ENCODE results near the gene GLIPR1.
"Not testable (repeated sequence)": the region's sequence is repeated elsewhere in the genome, so short reads cannot be mapped to it uniquely, and the experiment has no call there.

Gene GLIPR1

DNA sequence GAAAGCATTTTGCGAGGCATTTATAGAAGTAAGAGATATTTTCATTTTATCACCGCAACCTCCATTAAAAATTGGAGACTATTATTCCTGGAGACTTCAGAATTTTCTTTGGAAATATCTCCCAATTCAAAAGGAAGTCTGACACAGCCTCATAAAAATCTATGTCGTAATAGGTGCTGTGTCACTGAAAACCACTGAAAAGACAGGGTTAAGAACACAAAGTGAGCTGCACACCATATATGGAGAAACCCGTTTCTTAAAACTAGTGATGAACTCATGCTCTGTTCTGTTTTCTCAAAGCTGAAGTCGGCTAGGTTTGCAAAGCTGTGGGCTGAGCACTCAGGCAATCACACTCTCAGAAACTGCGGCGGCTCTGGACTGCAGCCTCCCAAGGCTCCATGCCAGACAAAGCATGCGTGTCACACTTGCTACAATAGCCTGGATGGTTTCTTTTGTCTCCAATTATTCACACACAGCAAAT, at the start of gene GLIPR1:
Gene GLIPR1, plus strand, starts transcription at position 287 of the 481 bp plus-strand sequence. Its CDS starts 126 bp downstream, at position 413.
- DNase-seq (ENCODE audit: low spot score), result no peak

DNA sequence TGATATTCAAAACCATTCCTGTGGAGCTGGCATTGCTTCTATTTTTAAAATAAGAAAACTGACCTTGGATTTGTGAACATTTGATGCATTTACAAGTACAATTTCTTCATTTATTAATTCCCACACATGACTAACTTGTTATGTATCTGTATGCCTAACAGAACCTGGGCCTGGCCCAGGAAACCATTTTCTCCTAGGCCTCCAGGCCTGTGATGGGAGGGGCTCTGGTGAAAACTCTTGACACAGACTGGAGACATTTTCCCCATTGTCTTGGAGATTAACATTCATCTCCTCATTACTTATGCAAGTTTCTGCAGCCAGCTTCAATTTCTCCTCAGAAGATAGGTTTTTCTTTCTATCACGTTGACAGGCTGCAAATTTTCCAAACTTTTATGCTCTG, 47.6 kb upstream of the GLIPR1 start:
- DNase-seq (ENCODE audit: low spot score), result no peak

DNA sequence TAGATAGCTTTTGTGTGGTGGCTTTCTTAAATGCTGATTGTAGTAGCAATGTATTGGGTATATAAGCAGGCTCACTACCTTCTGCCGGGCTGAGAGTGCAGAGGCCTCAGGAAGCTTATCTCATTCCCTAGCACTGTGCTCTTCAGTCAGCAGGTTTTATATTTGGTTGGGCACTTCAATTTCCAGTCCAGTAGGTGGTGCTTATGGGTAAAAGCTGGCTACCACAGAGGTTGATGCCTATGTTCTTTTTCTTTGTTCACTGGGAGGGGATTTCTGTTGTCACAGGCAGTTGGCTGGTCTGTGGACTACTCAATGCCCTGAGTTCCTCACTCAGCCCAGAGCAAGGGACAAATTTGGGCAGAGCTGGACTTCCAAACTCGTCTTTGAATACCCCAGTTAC, 43.0 kb upstream of the GLIPR1 start:
- DNase-seq (ENCODE audit: low spot score), result no peak

DNA sequence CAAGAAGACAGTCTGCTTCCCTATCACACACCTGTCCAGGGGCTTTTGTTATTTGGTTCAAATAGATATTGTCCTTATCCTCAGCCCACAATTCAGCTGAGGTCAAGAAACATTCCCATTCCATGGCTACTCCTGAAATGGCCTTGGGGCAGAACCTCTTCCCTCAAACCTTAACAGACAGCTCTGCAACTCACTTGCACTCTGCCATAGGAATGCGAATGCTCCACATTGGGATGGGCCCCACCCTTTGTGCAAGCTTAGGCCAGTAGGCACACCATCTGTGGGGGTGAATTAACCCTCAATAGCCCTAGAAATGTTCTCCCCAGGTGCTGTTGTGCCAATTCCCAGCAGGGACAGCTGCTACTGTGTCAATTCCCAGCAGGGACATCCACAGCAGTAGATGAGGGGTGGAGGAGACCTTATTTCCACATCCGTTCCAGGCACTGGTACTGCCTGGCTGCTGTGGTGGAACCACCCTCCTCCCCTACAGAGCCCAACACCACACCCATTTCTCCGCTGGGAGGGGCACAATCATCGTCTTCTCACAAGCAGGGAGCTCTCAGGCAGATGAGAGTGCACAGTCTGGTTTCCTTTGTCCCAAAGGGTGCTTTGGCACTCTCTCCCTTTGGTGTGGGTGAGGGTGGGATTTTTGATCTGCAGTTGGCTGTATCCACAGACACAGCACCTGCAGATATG, 42.3 kb upstream of the GLIPR1 start:
- no peak for DNase-seq (ENCODE audit: low spot score)

DNA sequence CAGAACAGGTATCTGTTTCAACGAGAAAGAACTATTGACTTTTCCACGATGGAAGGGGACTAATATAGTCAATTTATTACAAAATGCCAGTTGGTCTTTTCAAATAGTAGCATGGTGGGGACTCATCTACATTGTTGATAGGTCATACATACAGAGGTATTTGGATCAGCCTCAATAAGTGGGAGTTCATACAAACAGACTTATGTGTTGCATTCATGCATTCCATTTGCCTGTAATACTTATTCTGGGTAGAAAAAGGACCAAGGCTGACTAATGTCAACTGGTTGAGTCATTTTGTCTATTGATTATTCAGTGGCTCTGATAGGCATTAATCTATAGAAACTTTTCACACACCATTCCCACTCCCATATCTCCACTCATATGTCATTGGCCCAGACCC, 41.5 kb upstream of the GLIPR1 start:
- DNase-seq (ENCODE audit: low spot score), result no peak

DNA sequence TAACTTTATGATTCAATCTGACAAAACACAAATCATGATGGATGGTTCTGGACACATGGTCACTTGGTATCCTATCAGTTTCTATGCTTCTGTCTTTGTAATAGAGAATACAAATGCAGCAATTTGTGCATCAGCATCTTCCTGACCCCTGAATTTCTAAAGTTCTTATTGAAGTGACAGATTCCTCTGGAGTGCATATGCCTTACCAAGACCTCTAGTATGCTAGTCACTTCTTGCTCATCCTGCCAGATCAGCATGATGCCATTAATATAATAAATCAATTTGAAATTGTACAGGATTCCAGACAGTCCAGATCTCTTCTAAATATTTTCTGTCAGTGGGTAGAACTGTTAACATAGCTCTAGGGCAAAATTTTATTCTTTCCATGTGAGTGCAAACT, 40.6 kb upstream of the GLIPR1 start:
- no peak for DNase-seq (ENCODE audit: low spot score)

DNA sequence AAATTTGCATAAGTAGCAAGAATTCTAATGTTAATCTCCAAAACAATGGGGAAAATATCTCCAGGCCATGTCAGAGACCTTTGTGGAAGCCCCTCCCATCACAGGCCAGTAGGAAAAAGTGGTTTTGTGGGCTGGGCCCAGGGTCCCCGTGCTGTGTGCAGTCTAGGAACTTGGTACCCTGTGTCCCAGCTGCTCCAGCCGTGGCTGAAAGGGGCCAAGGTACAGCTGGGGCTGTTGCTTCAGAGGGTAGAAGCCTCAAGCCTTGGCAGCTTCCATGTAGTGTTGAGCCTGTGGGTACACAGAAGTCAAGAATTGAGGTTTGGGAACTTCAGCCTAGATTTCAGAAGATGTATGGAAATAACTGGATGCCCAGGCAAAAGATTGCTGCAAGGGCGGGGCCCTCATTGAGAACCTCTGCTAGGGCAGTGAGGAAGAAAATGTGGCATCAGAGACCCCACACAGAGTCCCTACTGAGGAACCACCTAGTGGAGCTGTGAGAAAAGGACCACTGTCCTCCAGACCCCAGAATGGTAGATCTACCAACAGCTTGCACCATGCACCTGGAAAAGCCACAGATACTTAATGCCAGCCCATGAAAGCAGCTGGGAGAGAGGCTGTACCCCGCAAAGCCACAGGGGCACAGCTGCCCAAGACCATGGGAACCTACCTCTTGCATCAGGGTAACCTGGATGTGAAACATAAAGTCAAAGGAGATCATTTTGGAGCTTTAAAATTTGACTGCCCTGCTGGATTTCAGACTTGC, 38.7 kb upstream of the GLIPR1 start:
- not testable (repeated sequence) for DNase-seq (ENCODE audit: low spot score)

DNA sequence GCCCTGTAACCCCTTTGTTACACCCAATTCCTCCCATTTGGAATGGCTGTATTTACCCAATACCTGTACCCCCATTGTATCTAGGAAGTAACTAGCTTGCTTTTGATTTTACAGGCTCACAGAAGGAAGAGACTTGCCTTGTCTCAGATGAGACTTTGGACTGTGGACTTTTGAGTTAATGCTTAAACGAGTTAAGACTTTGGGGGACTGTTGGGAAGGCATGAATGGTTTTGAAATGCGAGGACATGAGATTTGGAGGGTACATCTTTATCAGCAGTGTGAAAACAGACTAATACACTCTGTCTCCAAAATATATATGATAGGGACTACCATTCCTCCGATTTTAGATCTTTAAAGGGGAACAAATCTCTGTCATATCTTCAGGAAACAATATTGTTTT, 38.1 kb upstream of the GLIPR1 start:
- not testable (repeated sequence) for DNase-seq (ENCODE audit: low spot score)

DNA sequence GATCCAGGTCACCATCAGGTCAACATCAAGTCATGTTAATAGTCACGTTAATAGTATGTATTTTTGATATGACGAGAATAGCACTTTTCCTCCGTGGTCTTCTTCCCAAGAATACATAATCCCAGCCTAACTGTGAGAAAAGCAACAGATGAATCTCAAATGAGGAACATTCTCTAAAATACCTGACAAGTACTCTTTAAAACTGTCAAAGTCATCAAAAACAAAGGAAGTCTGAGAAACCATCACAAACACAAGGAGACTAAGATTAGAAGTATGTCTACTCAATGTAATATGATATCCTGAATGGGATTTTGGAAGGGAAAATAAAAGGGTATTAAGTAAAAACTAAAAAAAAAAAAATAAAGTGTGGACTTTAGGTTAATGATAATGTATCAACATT, 36.8 kb upstream of the GLIPR1 start:
- DNase-seq (ENCODE audit: low spot score), result no peak

DNA sequence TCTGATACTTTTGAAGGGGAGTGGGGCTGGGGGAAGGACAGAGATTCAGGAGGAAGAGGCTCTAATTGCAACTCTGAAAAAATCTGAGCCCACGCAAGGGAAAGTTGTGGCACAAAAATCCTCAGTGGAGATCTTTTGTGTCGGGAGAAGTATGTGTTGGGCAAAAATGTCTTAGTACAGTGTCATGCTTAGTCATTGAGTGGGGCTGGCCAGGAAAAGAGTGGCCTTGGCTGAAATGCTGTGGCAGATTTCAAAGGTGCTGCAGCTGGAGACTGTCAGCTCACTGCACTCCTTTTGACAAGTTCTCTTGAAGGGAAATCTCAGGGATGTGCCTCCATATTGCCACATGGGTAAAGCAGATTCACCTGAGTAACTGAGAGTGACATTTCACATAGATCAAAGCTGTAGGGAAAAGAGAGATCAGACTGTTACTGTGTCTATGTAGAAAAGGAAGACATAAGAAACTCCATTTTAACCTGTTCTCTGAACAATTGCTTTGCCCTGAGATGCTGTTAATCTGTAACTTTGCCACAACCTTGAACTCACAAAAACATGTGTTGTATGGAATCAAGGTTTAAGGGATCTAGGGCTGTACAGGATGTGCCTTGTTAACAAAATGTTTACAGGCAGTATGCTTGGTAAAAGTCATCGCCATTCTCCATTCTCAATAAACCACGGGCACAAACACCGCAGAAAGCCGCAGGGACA, 36.0 kb upstream of the GLIPR1 start:
- no peak for DNase-seq (ENCODE audit: low spot score)

DNA sequence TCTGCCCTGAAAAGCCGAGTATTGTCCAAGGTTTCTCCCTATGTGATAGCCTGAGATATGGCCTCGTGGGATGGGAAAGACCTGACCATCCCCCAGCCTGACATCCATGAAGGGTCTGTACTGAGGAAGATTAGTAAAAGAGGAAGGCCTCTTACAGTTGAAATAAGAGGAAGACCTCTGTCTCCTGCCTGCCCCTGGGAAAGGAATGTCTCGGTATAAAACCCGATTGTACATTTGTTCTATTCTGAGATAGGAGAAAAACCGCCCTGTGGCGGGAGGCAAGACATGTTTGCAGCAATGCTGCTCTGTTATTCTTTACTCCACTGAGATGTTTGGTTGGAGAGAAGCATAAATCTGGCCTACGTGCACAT, 35.4 kb upstream of the GLIPR1 start:
- DNase-seq (ENCODE audit: low spot score), result not testable (repeated sequence)

DNA sequence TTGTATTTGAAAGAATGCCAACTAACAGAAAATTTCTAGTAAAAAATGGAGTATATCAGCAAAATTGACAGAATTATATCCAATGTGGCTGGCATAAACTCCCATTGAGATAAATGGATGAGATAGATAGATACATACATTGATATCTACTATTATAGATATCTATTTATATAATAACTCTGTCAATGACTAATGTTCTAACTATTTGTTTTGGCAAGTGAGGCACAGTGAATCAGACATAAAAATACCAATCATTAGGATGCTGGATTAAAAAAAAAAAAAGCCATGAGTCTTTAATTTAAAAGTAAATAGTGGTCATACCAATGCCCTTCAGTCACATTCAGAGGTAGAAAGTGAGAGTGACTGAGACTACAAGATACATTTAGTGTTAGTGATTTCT, 33.7 kb upstream of the GLIPR1 start:
- no peak for DNase-seq (ENCODE audit: low spot score)

DNA sequence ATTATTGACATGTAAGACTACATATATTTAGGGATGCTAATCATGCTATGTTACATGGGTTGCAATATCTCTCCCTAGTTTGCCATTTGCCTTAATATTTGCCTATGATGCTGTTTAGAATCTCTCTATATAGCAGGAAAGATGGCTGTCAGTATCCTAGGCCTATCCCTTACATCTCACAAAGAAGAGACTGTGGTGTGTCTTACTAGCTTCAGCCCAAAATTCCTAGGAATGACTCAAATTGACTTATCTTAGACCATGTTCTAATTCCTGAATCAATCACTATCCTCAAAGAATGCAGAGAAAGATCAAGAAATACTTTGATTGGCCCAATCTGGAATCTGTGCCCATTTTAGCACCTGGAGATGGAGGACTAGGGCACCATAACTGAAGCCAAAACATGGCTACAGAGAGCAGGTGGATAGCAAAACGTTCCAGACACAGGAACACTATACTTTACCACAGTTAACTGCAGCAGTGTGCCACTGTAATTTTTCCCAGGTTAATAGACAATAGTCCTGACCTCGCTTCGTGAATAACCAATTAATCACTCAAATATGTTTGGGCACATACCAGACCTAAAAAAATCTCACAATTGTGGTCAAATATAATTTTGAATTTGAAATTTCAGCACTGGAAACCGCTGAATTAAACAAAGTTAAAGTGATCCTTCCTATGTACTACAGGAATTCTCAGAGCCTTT, 32.7 kb upstream of the GLIPR1 start:
- no peak for DNase-seq (ENCODE audit: low spot score)

DNA sequence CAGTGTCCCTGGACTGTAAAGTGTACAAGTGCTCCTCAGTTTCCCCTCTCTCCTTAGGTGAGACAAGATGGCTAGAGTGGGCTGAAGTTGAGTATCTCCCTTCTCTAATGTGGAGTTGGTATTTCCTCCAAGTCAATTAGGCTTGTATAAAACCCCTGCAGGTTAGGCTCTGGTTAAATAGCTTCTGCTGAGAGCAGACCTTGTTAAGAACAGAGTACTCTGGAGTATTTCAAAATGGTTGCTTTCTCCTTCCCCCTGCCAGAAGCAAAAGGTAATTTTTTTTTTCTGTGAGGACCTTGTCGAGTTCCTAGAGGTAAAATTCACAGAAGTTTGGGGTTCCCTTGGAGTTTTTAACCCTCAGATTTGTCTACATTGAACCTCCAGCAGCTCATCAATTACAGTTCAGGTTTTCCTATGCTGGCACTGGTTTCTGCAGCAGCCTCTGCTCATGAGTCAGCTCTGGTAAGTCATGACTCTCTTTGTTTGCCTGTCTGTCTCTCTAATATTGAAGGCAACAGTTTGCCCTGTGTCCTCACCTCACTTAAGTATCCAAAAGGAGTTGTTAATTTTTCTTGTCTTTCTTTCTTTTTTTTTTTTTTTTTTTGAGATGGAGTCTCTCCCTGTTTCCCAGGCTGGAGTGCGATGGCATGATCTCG, 27.8 kb upstream of the GLIPR1 start:
- no peak for DNase-seq (ENCODE audit: low spot score)

DNA sequence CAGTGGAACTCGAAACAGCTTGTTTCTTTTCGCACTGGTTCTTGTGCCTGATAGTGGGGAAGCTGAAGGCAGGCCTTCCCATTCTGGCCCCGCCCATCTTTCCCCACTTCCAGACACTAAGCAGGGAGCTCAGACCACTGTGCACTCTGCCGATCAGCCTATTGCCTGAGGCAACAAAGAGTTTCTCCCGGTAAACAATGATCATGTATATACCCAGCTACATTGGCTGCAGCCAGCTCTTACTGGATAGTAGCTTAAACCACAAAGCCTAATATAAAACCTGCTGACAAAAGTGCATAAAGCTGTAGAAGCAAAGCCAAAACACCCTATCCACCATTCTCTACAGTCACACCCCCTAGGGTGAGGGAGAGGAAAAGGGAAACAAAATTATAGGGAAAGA, 24.7 kb upstream of the GLIPR1 start:
- DNase-seq (ENCODE audit: low spot score), result no peak

DNA sequence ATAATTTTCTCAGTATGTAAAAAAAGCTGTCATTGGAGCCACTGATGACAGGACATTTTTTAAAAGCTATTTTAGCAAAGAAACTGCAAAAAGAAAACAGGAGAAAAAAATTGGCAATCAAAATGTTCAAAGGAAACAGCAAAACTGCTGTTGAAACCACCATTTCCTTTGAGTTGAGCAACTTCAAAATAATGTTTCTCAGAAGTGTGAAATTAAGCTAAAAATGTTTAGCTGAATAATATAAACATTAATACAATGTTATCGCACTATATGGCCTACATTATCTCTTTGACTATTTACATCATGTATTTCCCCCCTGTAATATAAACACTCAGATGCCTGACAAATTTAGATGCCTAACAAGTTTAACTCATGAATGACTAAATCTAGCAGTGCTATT, 23.4 kb upstream of the GLIPR1 start:
- DNase-seq (ENCODE audit: low spot score), result no peak

DNA sequence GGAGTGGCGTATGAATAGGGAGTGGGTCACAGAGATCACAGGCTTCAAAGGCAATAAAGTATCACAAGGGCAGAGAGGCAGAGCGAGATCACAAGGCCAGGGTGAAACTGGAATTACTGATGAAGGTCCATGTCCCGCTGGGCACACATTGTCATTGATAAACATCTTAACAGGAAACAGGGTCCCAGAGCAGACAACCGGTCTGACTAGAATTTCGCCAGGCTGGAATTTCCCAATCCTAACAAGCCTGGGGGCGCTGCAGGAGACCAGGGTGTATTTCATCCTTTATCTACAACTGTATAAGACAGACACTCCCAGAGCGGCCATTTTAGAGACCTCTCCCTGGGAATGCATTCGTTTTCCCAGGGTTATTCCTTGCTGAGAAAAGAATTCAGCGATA, 22.7 kb upstream of the GLIPR1 start:
- not testable (repeated sequence) for DNase-seq (ENCODE audit: low spot score)

DNA sequence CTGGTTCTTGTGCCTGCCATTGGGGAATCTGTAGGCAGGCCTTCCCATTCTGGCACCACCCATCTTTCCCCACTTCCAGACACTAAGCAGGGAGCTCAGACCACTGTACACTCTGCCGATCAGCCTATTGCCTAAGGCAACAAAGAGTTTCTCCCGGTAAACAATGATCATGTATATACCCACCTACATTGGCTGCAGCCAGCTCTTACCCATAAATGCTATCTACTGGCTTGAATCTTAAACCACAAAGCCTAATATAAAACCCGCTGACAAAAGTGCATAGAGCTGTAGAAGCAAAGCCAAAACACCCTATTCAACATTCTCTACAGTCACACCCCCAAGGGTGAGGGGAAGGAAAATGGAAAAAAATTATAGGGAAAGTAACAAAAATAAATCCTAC, 20.8 kb upstream of the GLIPR1 start:
- no peak for DNase-seq (ENCODE audit: low spot score)

DNA sequence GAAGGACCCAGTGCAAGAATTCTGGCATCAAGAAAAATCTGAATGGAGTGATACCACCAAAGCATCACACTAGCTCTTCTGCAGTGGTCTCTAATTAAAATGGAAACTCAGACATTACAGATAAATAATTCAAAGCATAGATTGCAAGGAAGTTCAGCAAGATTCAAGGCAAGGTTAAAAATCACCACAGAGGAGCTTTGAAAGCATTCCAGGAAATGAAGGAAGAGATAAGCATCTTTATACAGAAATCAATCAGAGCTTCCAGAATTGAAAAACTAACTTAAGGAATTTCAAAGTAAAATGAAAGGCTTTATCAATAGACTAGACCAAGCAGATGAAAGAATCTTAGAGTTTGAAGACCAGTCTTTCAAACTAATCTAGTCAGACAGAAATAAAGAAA, 20.4 kb upstream of the GLIPR1 start:
- DNase-seq (ENCODE audit: low spot score), result no peak

DNA sequence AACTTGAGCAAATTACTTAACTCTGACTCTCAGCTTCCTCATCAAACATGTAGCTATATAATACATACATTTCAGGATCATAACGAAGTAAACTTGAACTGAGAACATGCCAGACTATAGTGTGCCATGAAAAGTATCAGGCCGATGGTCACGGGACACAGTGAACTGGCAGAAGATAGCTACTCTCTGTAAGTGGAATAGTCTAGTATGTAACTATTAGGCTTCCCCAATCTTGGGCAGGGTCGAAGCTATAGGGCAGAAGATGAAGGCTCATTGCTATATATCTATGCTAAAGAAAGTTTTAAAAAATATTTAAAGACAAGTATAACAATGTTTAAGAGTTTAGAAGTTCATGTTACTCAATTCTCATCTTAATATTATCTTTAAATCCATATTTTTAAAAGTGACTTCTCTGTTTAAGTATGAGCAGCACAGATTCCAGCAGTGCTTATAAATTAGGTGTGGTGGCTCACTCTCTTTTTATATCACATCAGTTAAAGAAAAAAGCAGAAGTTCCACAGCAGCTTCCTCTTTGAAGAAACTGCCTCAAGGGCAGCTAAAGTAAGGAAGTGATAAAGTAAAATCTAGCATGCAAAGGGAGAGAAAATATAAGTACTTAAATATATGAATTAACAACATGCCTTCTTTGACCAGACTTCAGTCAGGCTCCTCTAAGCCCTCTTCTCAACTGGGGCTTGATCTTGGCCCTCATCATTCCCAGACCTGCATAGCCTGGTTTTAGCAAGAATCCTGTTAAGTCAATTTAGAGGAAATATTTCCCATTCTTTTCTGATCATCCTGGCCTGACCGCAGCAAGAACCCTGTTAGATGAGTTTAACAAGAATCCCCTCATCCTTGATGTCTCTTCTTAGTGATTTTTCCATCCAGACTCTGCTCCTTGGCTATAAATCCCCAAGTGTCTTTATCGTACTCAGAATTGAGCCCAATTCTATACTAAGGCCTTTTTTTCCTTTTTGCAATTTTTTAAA, 8.4 kb upstream of the GLIPR1 start:
- DNase-seq (ENCODE audit: low spot score), result no peak

DNA sequence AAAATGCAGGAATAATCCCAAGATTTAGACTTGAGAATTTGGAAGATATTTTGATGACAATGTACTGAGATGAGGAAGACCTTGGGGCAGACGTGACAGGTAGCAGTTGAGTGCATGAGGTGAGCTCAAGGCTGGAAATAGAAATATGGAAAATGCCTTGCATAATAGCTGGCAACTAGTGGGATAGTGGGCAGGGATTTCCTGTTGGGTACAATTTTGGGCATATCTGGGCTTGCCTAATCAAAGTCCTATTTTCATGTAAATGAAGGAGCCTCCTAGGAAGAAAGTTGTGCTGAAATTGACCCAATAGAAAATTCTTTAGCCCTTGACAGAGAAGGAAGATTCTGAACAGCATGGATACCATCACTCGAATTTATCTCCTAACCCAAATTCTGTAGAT, 6.4 kb upstream of the GLIPR1 start:
- DNase-seq (ENCODE audit: low spot score), result no peak

Measured in HuH-7.5 (cell line).